Measurements from ENCODE around the gene TRUB1. TPM values are rescaled to one million over a fixed set of nuclear protein-coding genes. Genes with fewer than 3 reads are reported as not detected.
A peak's percentile ranks its signal among the peaks of the same experiment; 100 is the strongest.
"Not testable (repeated sequence)": the region's sequence is repeated elsewhere in the genome, so short reads cannot be mapped to it uniquely, and the experiment has no call there.

The TRUB1 gene
- 21.2 and 25.3 TPM in 2 replicates for total RNA-seq
- long read RNA-seq, transcript TRUB1-201 (8 exons, 3,408 nt): major isoform, 50 of 65 reads
- long read RNA-seq, partial matches to known transcripts: 8 of 65 reads
- long read RNA-seq, other reads (novel, unspliced or antisense): 6 of 65 reads

GRCh38 chr10:114937962-114938855 is at the start of gene TRUB1:
Gene TRUB1, plus strand, starts transcription at chr10:114938195. Its CDS starts 59 bp downstream, at chr10:114938254.
- TF ChIP-seq CTCF (IDR thresholded peaks at IDR 0.05; ENCODE audit: unreplicated experiment): no peak
- H3K36me3 Mint-ChIP-seq (ENCODE audit: insufficient read depth): peaks cover 3% of the 10 kb centered on the region

GRCh38 chr10:114893251-114893650 is 44.7 kb upstream of the TRUB1 start:
- peaks cover 2% of the 10 kb centered on the region for H3K9me3 Mint-ChIP-seq (ENCODE audit: low read depth)
- no peak for TF ChIP-seq CTCF (IDR thresholded peaks at IDR 0.05; ENCODE audit: unreplicated experiment)
- H3K27ac Mint-ChIP-seq: no peak overlapping the region
- H3K4me1 Mint-ChIP-seq (ENCODE audit: low read depth): peaks cover 2% of the 10 kb centered on the region
- DNase-seq (ENCODE audit: low spot score, unreplicated experiment): no peak
- no peaks in the 10 kb centered on the region for H3K36me3 Mint-ChIP-seq (ENCODE audit: insufficient read depth)
- H3K27me3 Mint-ChIP-seq: no peaks in the 10 kb centered on the region
- no peak overlapping the region for H3K4me3 Mint-ChIP-seq (ENCODE audit: low read depth)

More at GRCh38 chr10:114937962-114938855, at the start of gene TRUB1:
- Mint-ChIP-seq H3K4me1 (ENCODE audit: low read depth) (peaks cover 21% of the 10 kb centered on the region), H3K27me3 (no peaks in the 10 kb centered on the region), H3K9me3 (ENCODE audit: low read depth) (no peaks in the 10 kb centered on the region), H3K27ac (peak within 1 kb of the TSS; percentile 99), H3K4me3 (ENCODE audit: low read depth) (peak within 1 kb of the TSS; percentile 98)
- DNase-seq (ENCODE audit: low spot score, unreplicated experiment): peak; percentile 65

GRCh38 chr10:114894911-114895310 is 43.1 kb upstream of the TRUB1 start:
- no peak overlapping the region for H3K4me3 Mint-ChIP-seq (ENCODE audit: low read depth)
- no peaks in the 10 kb centered on the region for H3K36me3 Mint-ChIP-seq (ENCODE audit: insufficient read depth)
- TF ChIP-seq CTCF (IDR thresholded peaks at IDR 0.05; ENCODE audit: unreplicated experiment): no peak

GRCh38 chr10:114897011-114897410 is 41.0 kb upstream of the TRUB1 start:
- not testable (repeated sequence) for H3K27me3 Mint-ChIP-seq; H3K9me3 Mint-ChIP-seq (ENCODE audit: low read depth); H3K27ac Mint-ChIP-seq

More at GRCh38 chr10:114894911-114895310, 43.1 kb upstream of the TRUB1 start:
- DNase-seq (ENCODE audit: low spot score, unreplicated experiment): no peak
- H3K4me1 Mint-ChIP-seq (ENCODE audit: low read depth): peaks cover 2% of the 10 kb centered on the region
- no peaks in the 10 kb centered on the region for H3K9me3 Mint-ChIP-seq (ENCODE audit: low read depth)
- H3K27ac Mint-ChIP-seq: no peak overlapping the region
- no peaks in the 10 kb centered on the region for H3K27me3 Mint-ChIP-seq

GRCh38 chr10:114897593-114897992 is 40.4 kb upstream of the TRUB1 start:
- no peaks in the 10 kb centered on the region for H3K9me3 Mint-ChIP-seq (ENCODE audit: low read depth)
- no peak overlapping the region for H3K4me3 Mint-ChIP-seq (ENCODE audit: low read depth)
- no peaks in the 10 kb centered on the region for H3K27me3 Mint-ChIP-seq
- no peak for DNase-seq (ENCODE audit: low spot score, unreplicated experiment)
- no peaks in the 10 kb centered on the region for H3K36me3 Mint-ChIP-seq (ENCODE audit: insufficient read depth)
- H3K27ac Mint-ChIP-seq: no peak overlapping the region
- TF ChIP-seq CTCF (IDR thresholded peaks at IDR 0.05; ENCODE audit: unreplicated experiment): no peak
- H3K4me1 Mint-ChIP-seq (ENCODE audit: low read depth): peaks cover 8% of the 10 kb centered on the region

More at GRCh38 chr10:114897011-114897410, 41.0 kb upstream of the TRUB1 start:
- not testable (repeated sequence) for H3K4me3 Mint-ChIP-seq (ENCODE audit: low read depth); H3K4me1 Mint-ChIP-seq (ENCODE audit: low read depth); DNase-seq (ENCODE audit: low spot score, unreplicated experiment); H3K36me3 Mint-ChIP-seq (ENCODE audit: insufficient read depth)

Data from progenitor cell of endocrine pancreas (in vitro differentiated cells).